Measurements from ENCODE around the gene IGFLR1.

GRCh38 chr19:35715355-35715809 is 26.9 kb downstream of the IGFLR1 start:
- no peak for TF ChIP-seq JUN (CRISPR knock-in tag; IDR thresholded peaks at IDR 0.05)
- TF ChIP-seq, protein P1, sequence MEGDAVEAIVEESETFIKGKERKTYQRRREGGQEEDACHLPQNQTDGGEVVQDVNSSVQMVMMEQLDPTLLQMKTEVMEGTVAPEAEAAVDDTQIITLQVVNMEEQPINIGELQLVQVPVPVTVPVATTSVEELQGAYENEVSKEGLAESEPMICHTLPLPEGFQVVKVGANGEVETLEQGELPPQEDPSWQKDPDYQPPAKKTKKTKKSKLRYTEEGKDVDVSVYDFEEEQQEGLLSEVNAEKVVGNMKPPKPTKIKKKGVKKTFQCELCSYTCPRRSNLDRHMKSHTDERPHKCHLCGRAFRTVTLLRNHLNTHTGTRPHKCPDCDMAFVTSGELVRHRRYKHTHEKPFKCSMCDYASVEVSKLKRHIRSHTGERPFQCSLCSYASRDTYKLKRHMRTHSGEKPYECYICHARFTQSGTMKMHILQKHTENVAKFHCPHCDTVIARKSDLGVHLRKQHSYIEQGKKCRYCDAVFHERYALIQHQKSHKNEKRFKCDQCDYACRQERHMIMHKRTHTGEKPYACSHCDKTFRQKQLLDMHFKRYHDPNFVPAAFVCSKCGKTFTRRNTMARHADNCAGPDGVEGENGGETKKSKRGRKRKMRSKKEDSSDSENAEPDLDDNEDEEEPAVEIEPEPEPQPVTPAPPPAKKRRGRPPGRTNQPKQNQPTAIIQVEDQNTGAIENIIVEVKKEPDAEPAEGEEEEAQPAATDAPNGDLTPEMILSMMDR (IDR thresholded peaks at IDR 0.05) = no peak
- no peak for TF ChIP-seq GRHL2 (CRISPR knock-in tag; IDR thresholded peaks at IDR 0.05; ENCODE audit: insufficient replicate concordance, severe bottlenecking)
- no peak for TF ChIP-seq NFE2L1 (CRISPR knock-in tag; IDR thresholded peaks at IDR 0.05)
